Thymus (tissue), 11 donors: ENCODE measurements around the gene OR9Q1. TPM values are rescaled to one million over a fixed set of nuclear protein-coding genes. Genes with fewer than 3 reads are reported as not detected.

Experiments used
- DNase-seq, 9 donors: peaks; one replicate each; pipeline ENCODE4 v3.0.0-alpha.2; 2013; ENCODE audit warnings: low spot score in 9 of 9, low read depth in 6 of 9, missing footprints in 1 of 9
- H3K27ac ChIP-seq, 2 donors: one replicate each; pipeline ENCODE4 v1.5.1; 2013; ENCODE audit warnings: control low read depth in 1 of 2, low read depth in 1 of 2, low read length in 1 of 2, mild to moderate bottlenecking in 1 of 2, moderate library complexity in 1 of 2
- H3K27me3 ChIP-seq, 2 donors: one replicate each; pipeline ENCODE4 v1.5.1; 2013; ENCODE audit warnings: low read length in 1 of 2; ENCODE audit not compliant: control insufficient read depth in 2 of 2, insufficient read depth in 1 of 2
- H3K36me3 ChIP-seq, 2 donors: one replicate each; pipeline ENCODE4 v1.5.1; 2013; ENCODE audit warnings: low read length in 1 of 2, mild to moderate bottlenecking in 1 of 2, moderate library complexity in 1 of 2; ENCODE audit not compliant: control insufficient read depth in 2 of 2, insufficient read depth in 2 of 2
- H3K4me1 ChIP-seq, 2 donors: one replicate each; pipeline ENCODE4 v1.5.1; 2013; ENCODE audit warnings: low read length in 2 of 2; ENCODE audit not compliant: control insufficient read depth in 2 of 2, insufficient read depth in 2 of 2
- H3K4me3 ChIP-seq, 2 donors: one replicate each; pipeline ENCODE4 v1.5.1; 2013; ENCODE audit warnings: low read length in 2 of 2, control low read depth in 1 of 2, mild to moderate bottlenecking in 1 of 2
- H3K9me3 ChIP-seq, 2 donors: one replicate each; pipeline ENCODE4 v1.5.1; 2013; ENCODE audit warnings: low read length in 1 of 2, mild to moderate bottlenecking in 1 of 2; ENCODE audit not compliant: control insufficient read depth in 2 of 2, insufficient read depth in 1 of 2
- WGBS: extraction: QIAGEN DNeasy Blood & Tissue Kit; methylation state at CpG from one replicate; pipeline ENCODE4 v1.1.7; 2013; 5-methylcytosine and 5-hydroxymethylcytosine counted together
- polyA plus RNA-seq: library from polyadenylated mRNA; stranded (reverse); fragments of 200-250 nt; gene quantifications from one replicate; pipeline ENCODE4 v1.2.3, GENCODE V29; 2013
- total RNA-seq: library from RNA; stranded (reverse); fragments of 120-200 nt; gene quantifications from one replicate; pipeline ENCODE4 v1.2.4, GENCODE V29; 2013
- donor health status: healthy.

Gene OR9Q1
- total and polyA plus RNA-seq, 2 donors, result 0.05 TPM; not detected in 1

- H3K36me3 ChIP-seq, result no peaks in the 10 kb centered on the region
- 88% methylated on average over 1 of the region's 1 CpG for WGBS
- no peak overlapping the region for H3K27ac ChIP-seq
- H3K4me3 ChIP-seq, result no peak overlapping the region
- H3K27me3 ChIP-seq, result no peaks in the 10 kb centered on the region
- H3K4me1 ChIP-seq, result no peaks in the 10 kb centered on the region
- DNase-seq, result no peak
- H3K9me3 ChIP-seq, result no peaks in the 10 kb centered on the region
Measured at GRCh38 chr11:58070585-58070984, 46.9 kb downstream of the OR9Q1 start.

GRCh38 chr11:58075781-58076180 lies 52.1 kb downstream of the OR9Q1 start:
- Histone ChIP-seq H3K4me3 (no peak overlapping the region), H3K27me3 (no peaks in the 10 kb centered on the region), H3K36me3 (no peaks in the 10 kb centered on the region), H3K4me1 (no peaks in the 10 kb centered on the region), H3K9me3 (no peaks in the 10 kb centered on the region), H3K27ac (no peak overlapping the region)
- no peak for DNase-seq
- WGBS, result 45% methylated on average over 2 of the region's 2 CpGs

- Histone ChIP-seq H3K4me1 (no peaks in the 10 kb centered on the region), H3K4me3 (no peak overlapping the region), H3K27ac (no peak overlapping the region), H3K27me3 (no peaks in the 10 kb centered on the region), H3K9me3 (no peaks in the 10 kb centered on the region), H3K36me3 (no peaks in the 10 kb centered on the region)
- 79% methylated on average over 2 of the region's 2 CpGs for WGBS
- no peak for DNase-seq
Measured at GRCh38 chr11:58086528-58086927, 62.8 kb downstream of the OR9Q1 start.

- H3K4me3 ChIP-seq, result no peak overlapping the region
- H3K9me3 ChIP-seq, result no peaks in the 10 kb centered on the region
- no peaks in the 10 kb centered on the region for H3K36me3 ChIP-seq
- H3K27ac ChIP-seq, result no peak overlapping the region
- 96% methylated on average over 2 of the region's 2 CpGs for WGBS
- DNase-seq, result no peak
- no peaks in the 10 kb centered on the region for H3K4me1 ChIP-seq
- H3K27me3 ChIP-seq, result no peaks in the 10 kb centered on the region
Measured at GRCh38 chr11:58097437-58097836, 73.8 kb downstream of the OR9Q1 start.

GRCh38 chr11:58121096-58121495 lies 97.4 kb downstream of the OR9Q1 start:
- Histone ChIP-seq H3K27me3 (no peaks in the 10 kb centered on the region), H3K9me3 (no peaks in the 10 kb centered on the region), H3K4me1 (no peaks in the 10 kb centered on the region), H3K4me3 (no peak overlapping the region), H3K36me3 (no peaks in the 10 kb centered on the region), H3K27ac (no peak overlapping the region)
- 82% methylated on average over 1 of the region's 1 CpG for WGBS
- no peak for DNase-seq

- H3K4me1 ChIP-seq, result no peaks in the 10 kb centered on the region
- H3K4me3 ChIP-seq, result no peak within 1 kb of the TSS
- no peak within 1 kb of the TSS for H3K27ac ChIP-seq
- no peaks in the 10 kb centered on the region for H3K27me3 ChIP-seq
- 53% methylated on average over 4 of the region's 4 CpGs for WGBS
- no peak for DNase-seq
- no peaks in the 10 kb centered on the region for H3K9me3 ChIP-seq
- H3K36me3 ChIP-seq, result no peaks in the 10 kb centered on the region
Measured at GRCh38 chr11:58125469-58125868, 101.8 kb downstream of the OR9Q1 start, which contains the start of gene OR9I1. Gene OR9I1 (minus strand): TSS chr11:58125530. CDS start chr11:58119444, 6,086 bp downstream.

GRCh38 chr11:58127350-58127749 lies 103.7 kb downstream of the OR9Q1 start:
- Histone ChIP-seq H3K9me3 (no peaks in the 10 kb centered on the region), H3K4me3 (no peak overlapping the region), H3K36me3 (no peaks in the 10 kb centered on the region), H3K27ac (no peak overlapping the region), H3K4me1 (no peaks in the 10 kb centered on the region), H3K27me3 (no peaks in the 10 kb centered on the region)
- no peak for DNase-seq

GRCh38 chr11:58133309-58134076 lies 109.8 kb downstream of the OR9Q1 start:
- 66% methylated on average over 7 of the region's 7 CpGs for WGBS
- Histone ChIP-seq H3K36me3 (no peaks in the 10 kb centered on the region), H3K4me1 (no peaks in the 10 kb centered on the region), H3K27me3 (no peaks in the 10 kb centered on the region), H3K9me3 (no peaks in the 10 kb centered on the region), H3K27ac (no peak overlapping the region), H3K4me3 (no peak overlapping the region)
- DNase-seq, result no peak

- Histone ChIP-seq H3K27me3 (no peaks in the 10 kb centered on the region), H3K9me3 (no peaks in the 10 kb centered on the region), H3K27ac (no peak overlapping the region), H3K4me1 (no peaks in the 10 kb centered on the region), H3K36me3 (no peaks in the 10 kb centered on the region), H3K4me3 (no peak overlapping the region)
- 88% methylated on average over 1 of the region's 1 CpG for WGBS
- DNase-seq, result no peak
Measured at GRCh38 chr11:58134151-58134550, 110.5 kb downstream of the OR9Q1 start.
